SKM-1 (cell line): ENCODE results near the gene PSG6.
"Not testable (repeated sequence)": the region's sequence is repeated elsewhere in the genome, so short reads cannot be mapped to it uniquely, and the experiment has no call there.

Experiments
- DNase-seq: peaks from one replicate; lab custom pipeline; 2025; ENCODE audit not compliant: unreplicated experiment; lab: John Stamatoyannopoulos, UW

The PSG6 gene

DNA sequence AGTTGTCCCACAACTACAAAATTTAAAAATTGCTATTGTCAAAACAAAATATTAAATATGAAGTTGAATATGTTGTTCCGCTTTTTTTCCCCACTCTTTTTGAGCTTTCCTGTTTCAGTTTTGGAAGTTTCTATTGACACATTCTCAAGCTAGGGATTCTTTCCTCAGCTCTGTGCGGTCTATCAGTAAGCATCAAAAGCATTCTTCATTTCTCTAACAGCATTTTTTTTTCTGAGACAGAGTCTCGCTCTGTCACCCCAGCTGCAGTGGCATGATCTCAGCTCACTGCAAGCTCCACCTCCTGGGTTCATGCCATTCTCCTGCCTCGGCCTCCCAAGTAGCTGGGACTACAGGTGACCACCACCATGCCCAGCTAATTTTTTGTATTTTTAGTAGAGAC lies 4.8 kb downstream of the PSG6 start:
- DNase-seq, result not testable (repeated sequence)

DNA sequence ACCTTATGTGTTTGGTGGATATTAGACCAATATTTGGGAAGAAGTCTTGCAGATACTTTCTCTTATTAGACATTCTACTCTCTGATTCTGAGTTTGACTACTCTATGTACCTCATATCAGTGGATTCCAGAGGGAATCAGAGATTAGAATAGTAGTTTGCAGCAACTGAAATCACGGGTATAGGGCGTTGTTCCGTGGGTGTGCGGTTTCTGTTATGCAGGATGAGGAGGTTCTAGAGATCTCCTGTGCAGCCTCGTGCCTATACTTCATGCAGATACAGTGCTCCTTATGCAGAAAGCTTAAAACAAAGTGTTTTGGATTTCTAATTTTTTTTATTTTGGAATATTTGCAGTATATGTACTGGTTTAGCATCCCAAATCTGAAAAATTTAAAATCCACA lies 6.0 kb downstream of the PSG6 start:
- DNase-seq, result not testable (repeated sequence)

DNA sequence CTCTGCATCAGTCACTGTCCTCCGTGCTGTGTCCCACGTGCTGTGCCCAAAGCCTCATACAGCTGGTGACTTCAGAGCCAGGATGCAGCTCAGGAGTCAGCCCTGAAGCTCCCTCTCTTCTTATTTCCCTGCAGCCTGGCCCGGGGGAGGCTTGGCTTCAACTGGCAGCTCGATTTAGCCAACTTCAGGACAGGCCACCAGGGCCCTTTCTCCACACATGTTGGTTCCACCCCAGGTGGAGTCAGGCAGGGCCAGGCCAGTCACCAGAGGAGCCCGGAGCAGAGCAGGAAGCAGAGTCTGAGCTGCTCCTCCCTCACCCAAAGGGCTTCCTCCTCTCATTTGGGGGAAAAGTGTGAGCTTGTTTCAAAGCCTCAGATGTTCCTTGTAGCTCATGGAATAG lies 11.5 kb downstream of the PSG6 start:
- not testable (repeated sequence) for DNase-seq

- not testable (repeated sequence) for DNase-seq
These were observed 17.1 kb downstream of the PSG6 start for GRCh38 chr19:42900561-42900960.

- not testable (repeated sequence) for DNase-seq
These were observed 18.0 kb downstream of the PSG6 start for GRCh38 chr19:42899674-42900073.

DNA sequence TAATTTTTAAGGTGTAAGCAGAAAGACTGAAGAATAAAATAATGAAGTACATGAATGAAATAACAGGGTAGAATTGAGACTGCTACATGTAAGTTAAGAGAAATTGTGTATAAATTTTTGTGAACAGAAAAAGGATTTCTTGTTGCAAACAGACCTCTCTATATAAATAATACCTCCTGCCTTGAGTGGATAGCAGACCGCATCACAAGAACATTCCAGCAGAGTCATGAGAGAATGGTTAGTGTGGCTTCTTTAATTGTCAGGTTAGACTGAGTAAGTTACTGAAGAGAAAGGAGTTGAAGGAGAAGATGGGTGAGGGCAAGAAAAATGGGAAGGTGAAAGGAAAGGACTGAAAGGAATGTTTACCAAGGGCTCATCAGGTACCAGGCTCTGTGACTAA lies 18.6 kb downstream of the PSG6 start:
- not testable (repeated sequence) for DNase-seq

- DNase-seq, result not testable (repeated sequence)
These were observed 19.0 kb downstream of the PSG6 start for GRCh38 chr19:42898656-42899055.

DNA sequence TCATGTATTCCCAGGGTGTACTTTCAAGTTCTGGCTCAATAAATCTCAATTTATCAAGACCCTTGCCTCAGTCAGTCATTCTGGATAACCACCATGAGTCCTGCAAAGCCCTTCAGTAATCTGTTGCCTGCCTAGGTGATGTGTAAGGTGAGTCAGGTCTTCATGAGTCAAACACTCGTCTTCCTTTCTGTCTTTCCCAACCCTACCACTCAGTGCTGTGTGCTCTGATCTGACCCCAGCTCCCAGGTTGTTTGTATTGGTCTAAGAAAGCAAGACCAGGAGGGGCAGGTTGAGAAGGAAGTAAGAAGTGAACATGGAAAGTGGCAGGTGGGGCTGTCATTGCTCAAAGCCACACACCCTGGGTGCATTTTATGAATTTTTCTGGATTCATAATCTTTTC lies 20.0 kb downstream of the PSG6 start:
- not testable (repeated sequence) for DNase-seq

DNA sequence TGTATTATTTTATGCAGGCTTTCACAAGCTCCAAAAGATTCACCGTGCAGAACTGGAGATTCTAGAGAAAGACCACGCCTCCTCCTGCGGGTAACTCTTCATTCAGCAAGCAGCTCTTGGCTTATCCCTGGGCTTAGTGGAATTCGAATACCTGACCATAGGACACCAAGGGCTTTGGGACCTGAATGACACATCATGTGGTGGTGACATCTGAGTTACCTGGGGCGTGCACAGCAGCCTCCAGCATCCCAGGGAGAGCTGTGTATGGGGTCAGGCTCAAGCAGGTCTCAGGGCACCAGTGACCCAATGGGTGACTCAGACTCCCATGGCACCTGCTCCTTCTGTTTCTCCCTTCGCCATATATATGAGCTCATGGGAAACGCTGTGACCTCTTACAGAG lies 27.2 kb downstream of the PSG6 start:
- DNase-seq, result not testable (repeated sequence)

DNA sequence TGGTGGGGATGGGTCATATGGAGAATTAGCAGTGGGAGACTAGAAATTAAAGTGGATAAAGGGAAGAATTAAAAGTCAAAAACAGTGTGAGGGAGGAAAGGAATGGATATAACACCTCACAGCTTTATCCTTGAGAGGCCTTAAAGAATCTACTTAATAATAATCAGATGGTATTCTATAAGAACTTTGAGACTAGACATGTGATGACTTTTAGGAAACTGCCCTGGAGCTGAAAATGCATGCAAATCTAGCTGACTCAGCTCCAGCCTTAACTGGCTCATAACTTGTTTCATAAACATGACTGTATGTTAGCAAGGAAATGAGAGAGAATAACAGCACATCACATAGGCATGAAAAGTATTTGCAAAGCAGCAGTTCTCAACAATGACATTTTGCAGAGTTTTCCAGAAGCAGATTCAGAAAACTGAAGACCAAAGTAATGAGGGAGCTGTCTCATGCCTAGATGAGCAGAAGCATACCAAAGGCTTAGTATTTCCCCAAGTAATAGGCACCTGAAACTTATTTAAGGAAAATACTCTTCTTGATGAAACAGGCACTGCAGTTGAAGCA lies 29.7 kb downstream of the PSG6 start:
- DNase-seq, result not testable (repeated sequence)

DNA sequence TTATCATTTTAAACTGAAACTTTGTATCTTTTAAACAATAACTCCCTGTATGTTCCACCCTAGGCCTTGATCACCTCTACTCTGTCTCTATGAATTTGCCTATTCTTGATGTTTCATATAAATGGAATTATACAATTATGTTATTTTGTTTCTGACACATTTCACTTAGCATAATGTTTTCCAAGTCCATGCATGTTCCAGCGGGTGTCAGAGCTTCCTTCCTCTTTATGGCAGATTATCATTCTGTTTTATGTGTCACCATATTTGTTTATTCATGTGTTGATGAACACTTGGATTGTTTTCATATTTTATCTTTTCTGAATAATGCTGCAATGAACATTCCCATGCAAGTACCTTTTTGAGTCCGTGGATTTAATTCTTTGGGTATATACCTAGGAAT lies 35.0 kb downstream of the PSG6 start:
- not testable (repeated sequence) for DNase-seq

GRCh38 chr19:42882010-42882409 lies 35.7 kb downstream of the PSG6 start:
- not testable (repeated sequence) for DNase-seq

GRCh38 chr19:42881279-42881678 lies 36.4 kb downstream of the PSG6 start:
- DNase-seq, result not testable (repeated sequence)

DNA sequence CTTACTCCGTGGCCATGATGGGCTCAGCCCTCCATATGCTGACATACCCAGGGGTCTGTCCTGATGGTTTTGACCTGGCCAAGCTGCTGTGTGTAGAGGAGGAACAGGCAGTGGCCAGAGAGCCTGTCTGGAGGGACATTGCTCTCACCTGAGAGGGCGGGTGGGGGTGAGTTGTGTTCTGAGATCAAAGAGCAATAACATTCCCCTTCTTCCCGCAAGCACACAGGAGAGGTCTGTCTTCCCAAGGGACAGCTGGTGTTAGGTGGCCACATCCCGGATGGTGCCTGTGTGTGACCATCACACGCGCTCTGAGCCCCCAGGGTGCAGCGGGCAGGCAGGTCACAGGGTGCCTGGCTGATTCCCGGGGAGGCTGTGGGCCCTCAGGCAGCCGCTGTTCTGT lies 37.1 kb downstream of the PSG6 start:
- DNase-seq, result not testable (repeated sequence)

- no peak for DNase-seq
These were observed 38.1 kb downstream of the PSG6 start, which contains the start of gene PSG1 for GRCh38 chr19:42879613-42880012. Gene PSG1 (minus strand): TSS chr19:42879713. CDS start chr19:42879581, 132 bp downstream.

DNA sequence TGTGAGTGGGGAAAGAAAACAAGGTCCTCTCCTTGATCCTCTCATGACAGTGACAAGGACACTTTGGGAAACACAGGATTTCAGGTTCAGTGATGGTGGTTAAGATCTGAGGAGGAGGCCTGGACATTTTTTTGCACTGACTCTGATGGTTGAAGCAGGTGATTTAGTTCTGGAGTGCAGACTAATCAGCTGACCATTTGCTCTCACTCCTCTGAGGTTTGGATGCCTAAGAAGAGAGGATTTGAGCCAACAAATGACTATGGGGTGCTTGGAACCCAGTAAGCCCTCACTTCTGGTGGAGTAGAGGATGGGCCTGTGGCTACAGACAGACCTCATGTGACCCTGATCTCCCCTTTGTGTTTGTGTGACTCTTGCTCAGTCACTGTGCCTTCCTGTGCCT lies 41.1 kb downstream of the PSG6 start:
- DNase-seq, result not testable (repeated sequence)

DNA sequence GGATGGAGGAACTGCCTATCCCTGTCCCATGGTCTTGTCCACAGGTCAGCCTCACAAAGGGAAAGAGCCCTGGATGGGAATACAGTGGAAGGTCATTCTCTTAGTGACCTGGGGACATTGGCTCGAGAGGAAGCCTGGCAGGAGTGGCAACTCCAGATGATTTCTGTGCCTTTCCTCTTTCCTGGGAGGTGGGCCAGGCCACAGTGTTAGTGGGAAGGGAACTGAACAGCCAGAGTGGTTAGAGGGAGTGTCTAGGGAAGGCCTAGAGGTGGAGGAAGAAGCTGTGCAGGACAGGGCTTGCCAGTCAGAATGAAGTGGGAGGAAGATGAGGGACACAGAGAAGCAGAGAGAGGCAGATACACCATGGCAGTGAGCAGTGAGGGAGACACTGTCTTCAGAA lies 41.8 kb downstream of the PSG6 start:
- not testable (repeated sequence) for DNase-seq

- DNase-seq, result not testable (repeated sequence)
These were observed 42.5 kb downstream of the PSG6 start for GRCh38 chr19:42874901-42875813.

DNA sequence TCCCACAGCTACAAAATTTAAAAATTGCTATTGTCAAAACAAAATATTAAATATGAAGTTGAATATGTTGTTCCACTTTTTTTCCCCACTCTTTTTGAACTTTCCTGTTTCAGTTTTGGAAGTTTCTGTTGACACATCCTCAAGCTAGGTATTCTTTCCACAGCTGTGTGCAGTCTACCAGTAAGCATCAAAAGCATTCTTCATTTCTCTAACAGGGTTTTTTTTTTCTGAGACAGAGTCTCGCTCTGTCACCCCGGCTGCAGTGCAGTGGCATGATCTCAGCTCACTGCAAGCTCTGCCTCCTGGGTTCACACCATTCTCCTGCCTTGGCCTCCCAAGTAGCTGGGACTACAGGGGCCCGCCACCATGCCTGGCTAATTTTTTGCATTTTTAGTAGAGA lies 43.6 kb downstream of the PSG6 start:
- DNase-seq, result not testable (repeated sequence)

DNA sequence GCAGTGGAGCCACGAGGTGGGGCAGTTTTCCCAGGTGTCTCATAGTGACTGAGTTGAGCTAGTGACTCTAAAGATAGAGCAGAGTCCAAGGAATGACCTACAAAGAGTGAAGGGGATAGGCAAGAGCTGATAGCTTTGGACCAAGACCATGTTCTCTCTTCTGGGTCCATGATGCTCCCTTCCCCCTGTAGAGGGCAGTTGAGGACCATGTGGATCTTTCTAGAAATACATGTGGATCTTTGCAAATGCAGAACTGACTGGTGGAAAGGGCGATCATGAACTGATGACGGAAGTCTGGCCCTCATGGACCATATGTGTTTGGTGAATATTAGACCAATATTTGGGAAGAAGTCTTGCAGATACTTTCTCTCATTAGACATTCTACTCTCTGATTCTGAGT lies 45.1 kb downstream of the PSG6 start:
- DNase-seq, result no peak

GRCh38 chr19:42857544-42857867 lies 60.2 kb downstream of the PSG6 start:
- DNase-seq, result no peak

- not testable (repeated sequence) for DNase-seq
These were observed 60.7 kb downstream of the PSG6 start for GRCh38 chr19:42856866-42857543.
